B cell (primary cell): Measurements from ENCODE around the gene ANKS1B. TPM values are rescaled to one million over a fixed set of nuclear protein-coding genes. Genes with fewer than 3 reads are reported as not detected.
"Not testable (repeated sequence)": the region's sequence is repeated elsewhere in the genome, so short reads cannot be mapped to it uniquely, and the experiment has no call there.

Source experiments
- ATAC-seq: fragments of 200-7000 bp; cut with Tn5 transposase; one replicate; pipeline ENCODE4 v1.10.0; 2021; ENCODE audit warnings: low read depth, mild to moderate bottlenecking, moderate number of reproducible peaks, moderate library complexity
- CTCF ChIA-PET: fragments of 350-600 bp; sonication (Branson Sonifier 250); formaldehyde crosslinking; loops from one replicate; lab custom pipeline; 2021; ENCODE audit warnings: antibody characterized with exemption, inconsistent platforms; lab: Charles Lee
- POLR2A ChIA-PET: fragments of 350-600 bp; sonication (Branson Sonifier 250); formaldehyde crosslinking; loops from one replicate; lab custom pipeline; 2021; ENCODE audit warnings: antibody characterized with exemption; lab: Charles Lee
- DNase-seq: peaks from one replicate; pipeline ENCODE4 v3.0.0; 2013
- H2AFZ ChIP-seq: 2 replicates; pipeline ENCODE4 v1.6.1; 2012; ENCODE audit warnings: mild to moderate bottlenecking, low read depth, low read length; ENCODE audit not compliant: insufficient read depth, poor library complexity, severe bottlenecking
- H3K27ac ChIP-seq, 2 donors: 1 replicate in 1 of 2; 2 replicates in 1 of 2; pipeline ENCODE4 v1.5.1; 2012 to 2013; ENCODE audit warnings: low read length in 2 of 2, mild to moderate bottlenecking in 2 of 2, moderate library complexity in 1 of 2
- H3K27me3 ChIP-seq, 4 experiments: fragments of 200-600 bp in 1 of 4; sonication (generic) in 1 of 4; replicated peaks in 1 of 4; 1 replicate in 2 of 4; 2 replicates in 2 of 4; pipeline versions ENCODE4 v1.6.1 to v1.7.0; 2013 to 2016; ENCODE audit warnings: low read length in 3 of 4, mild to moderate bottlenecking in 2 of 4, mixed read lengths in 1 of 4, moderate library complexity in 1 of 4; ENCODE audit not compliant: insufficient read depth in 4 of 4, control insufficient read depth in 3 of 4; ENCODE audit errors: control extremely low read depth in 1 of 4
- H3K36me3 ChIP-seq, 2 experiments: replicated peaks in 1 of 2; 1 replicate in 1 of 2; 2 replicates in 1 of 2; pipeline versions ENCODE4 v1.6.1 to v1.7.1; 2013; ENCODE audit warnings: low read length in 1 of 2; ENCODE audit not compliant: insufficient read depth in 2 of 2, control insufficient read depth in 1 of 2; ENCODE audit errors: control extremely low read depth in 1 of 2, extremely low read depth in 1 of 2
- H3K4me1 ChIP-seq, 2 donors: fragments of 200-600 bp in 1 of 2; sonication (generic) in 1 of 2; 1 replicate in 1 of 2; 2 replicates in 1 of 2; pipeline versions ENCODE4 v1.5.1 to v1.6.1; 2013 to 2017; ENCODE audit warnings: low read length in 2 of 2; ENCODE audit not compliant: control insufficient read depth in 2 of 2, insufficient read depth in 2 of 2
- H3K4me2 ChIP-seq: replicated peaks from 2 replicates; pipeline ENCODE3; 2012; ENCODE audit warnings: mild to moderate bottlenecking, low read depth, low read length; ENCODE audit not compliant: poor library complexity, severe bottlenecking
- H3K4me3 ChIP-seq, 5 experiments: fragments of 200-600 bp in 1 of 5; sonication (generic) in 1 of 5; 1 replicate in 3 of 5; 2 replicates in 2 of 5; pipeline versions ENCODE4 v1.5.1 to v1.7.0; 2011 to 2016; ENCODE audit warnings: low read length in 4 of 5, mild to moderate bottlenecking in 4 of 5, low read depth in 2 of 5, control low read depth in 1 of 5, moderate library complexity in 1 of 5; ENCODE audit not compliant: insufficient read depth in 1 of 5; ENCODE audit errors: control extremely low read depth in 1 of 5, extremely low read depth in 1 of 5
- H3K79me2 ChIP-seq: fragments of 200-600 bp; sonication (generic); one replicate; pipeline ENCODE4 v1.6.0; 2016; ENCODE audit warnings: low read length; ENCODE audit not compliant: control insufficient read depth, insufficient read depth
- H3K9ac ChIP-seq: fragments of 200-600 bp; sonication (generic); 2 replicates; pipeline ENCODE4 v1.6.1; 2017; ENCODE audit warnings: mild to moderate bottlenecking, low read length, moderate library complexity
- H3K9me3 ChIP-seq, 3 donors: one replicate each; pipeline versions ENCODE4 v1.6.1 to v1.7.1; 2013; ENCODE audit warnings: low read length in 2 of 3; ENCODE audit not compliant: control insufficient read depth in 2 of 3, insufficient read depth in 1 of 3; ENCODE audit errors: control extremely low read depth in 1 of 3
- H4K20me1 ChIP-seq: 2 replicates; pipeline ENCODE4 v1.6.0; 2012; ENCODE audit warnings: mild to moderate bottlenecking, low read length; ENCODE audit not compliant: insufficient read depth, control insufficient read depth, poor library complexity, severe bottlenecking
- H3K27ac Mint-ChIP-seq: one replicate; pipeline ENCODE4 v1.8.0; 2021; ENCODE audit warnings: mixed read lengths
- H3K27me3 Mint-ChIP-seq: one replicate; pipeline ENCODE4 v1.8.0; 2021; ENCODE audit warnings: mixed read lengths
- H3K4me1 Mint-ChIP-seq: one replicate; pipeline ENCODE4 v1.8.0; 2021; ENCODE audit warnings: mixed read lengths
- H3K4me3 Mint-ChIP-seq: one replicate; pipeline ENCODE4 v1.8.0; 2021; ENCODE audit warnings: mixed read lengths
- H3K9me3 Mint-ChIP-seq: one replicate; pipeline ENCODE4 v1.8.0; 2022; ENCODE audit warnings: mixed read lengths; ENCODE audit not compliant: insufficient read depth
- EZH2 ChIP-seq: IDR thresholded peaks from 2 replicates; pipeline ENCODE4 v1.6.1; 2012; ENCODE audit warnings: borderline replicate concordance, low read depth, mild to moderate bottlenecking, moderate library complexity, low read length; ENCODE audit not compliant: insufficient read depth, poor library complexity, severe bottlenecking
- WGBS: methylation state at CpG from one replicate; pipeline ENCODE4 v1.1.5; 2013; ENCODE audit warnings: missing lambda C conversion rate; ENCODE audit not compliant: insufficient coverage; 5-methylcytosine and 5-hydroxymethylcytosine counted together
- intact Hi-C: fragments of 100-400 bp; cut with micrococcal nuclease; formaldehyde crosslinking; loops from one replicate; pipeline ENCODE4 v1.10.0; 2022
- polyA plus RNA-seq: library from polyadenylated mRNA; depleted of rRNA; stranded (reverse); fragments of >200 nt; gene quantifications from 2 replicates; pipeline ENCODE4 v1.2.3, GENCODE V29; 2012
- total RNA-seq, 2 donors: library from RNA; stranded (reverse); fragments of 120-200 nt in 1 of 2; gene quantifications; 1 replicate in 1 of 2; 2 replicates in 1 of 2; pipeline versions ENCODE4 v1.2.3 to v1.2.4, GENCODE V29; 2013 to 2022
- TF ChIP-seq, protein P1 (sequence below): fragments of 200-600 bp; IDR thresholded peaks from one replicate; pipeline ENCODE4 v1.8.0; 2022; ENCODE audit warnings: antibody characterized with exemption, mild to moderate bottlenecking

Gene ANKS1B
- total and polyA plus RNA-seq, 2 donors (not counting 1 experiment from before 2014, with no cell fraction given), result not detected

DNA sequence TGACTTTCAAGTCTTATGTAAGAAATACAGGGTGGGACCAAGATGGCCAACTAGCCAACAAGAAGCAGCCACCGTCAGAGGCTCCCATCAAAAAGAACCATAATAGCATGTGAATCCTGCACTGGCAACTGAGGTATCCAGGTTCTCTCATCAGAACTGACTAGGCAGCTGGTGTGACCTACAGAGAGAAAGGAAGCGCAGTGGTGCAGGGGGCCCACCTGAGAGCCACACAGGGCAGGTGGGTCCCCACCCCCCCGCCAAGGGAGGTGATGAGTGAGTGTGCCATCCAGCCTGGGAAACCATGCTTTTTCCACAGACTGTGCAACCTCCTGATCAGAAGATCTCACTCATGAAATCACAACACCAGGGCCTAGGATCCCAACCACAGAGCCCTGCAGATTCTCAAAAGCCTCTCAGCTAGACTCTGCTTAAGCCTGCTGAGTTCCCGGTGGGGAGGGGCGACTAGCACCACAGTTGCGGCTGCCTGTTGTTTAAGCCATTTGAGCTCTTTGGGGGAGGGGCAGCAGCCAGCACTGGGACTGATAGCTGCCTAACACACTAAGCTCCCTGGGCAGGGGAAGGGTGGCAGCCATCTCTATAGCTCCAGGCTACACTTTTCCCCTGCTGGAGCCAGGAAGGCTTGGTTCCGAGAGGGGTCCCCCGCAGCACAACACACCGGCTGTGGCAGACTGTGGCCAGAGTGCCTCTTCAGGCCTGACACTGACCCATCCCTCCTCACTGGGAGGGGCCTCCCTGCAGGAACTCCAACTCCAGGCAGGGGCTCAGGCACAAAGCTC is 261.8 kb downstream of the ANKS1B start:
- DNase-seq (no peak), ATAC-seq (no peak)
- no peak overlapping the region for H3K4me3 ChIP-seq
- H3K36me3 ChIP-seq, result no peaks in the 10 kb centered on the region
- TF ChIP-seq, protein P1, sequence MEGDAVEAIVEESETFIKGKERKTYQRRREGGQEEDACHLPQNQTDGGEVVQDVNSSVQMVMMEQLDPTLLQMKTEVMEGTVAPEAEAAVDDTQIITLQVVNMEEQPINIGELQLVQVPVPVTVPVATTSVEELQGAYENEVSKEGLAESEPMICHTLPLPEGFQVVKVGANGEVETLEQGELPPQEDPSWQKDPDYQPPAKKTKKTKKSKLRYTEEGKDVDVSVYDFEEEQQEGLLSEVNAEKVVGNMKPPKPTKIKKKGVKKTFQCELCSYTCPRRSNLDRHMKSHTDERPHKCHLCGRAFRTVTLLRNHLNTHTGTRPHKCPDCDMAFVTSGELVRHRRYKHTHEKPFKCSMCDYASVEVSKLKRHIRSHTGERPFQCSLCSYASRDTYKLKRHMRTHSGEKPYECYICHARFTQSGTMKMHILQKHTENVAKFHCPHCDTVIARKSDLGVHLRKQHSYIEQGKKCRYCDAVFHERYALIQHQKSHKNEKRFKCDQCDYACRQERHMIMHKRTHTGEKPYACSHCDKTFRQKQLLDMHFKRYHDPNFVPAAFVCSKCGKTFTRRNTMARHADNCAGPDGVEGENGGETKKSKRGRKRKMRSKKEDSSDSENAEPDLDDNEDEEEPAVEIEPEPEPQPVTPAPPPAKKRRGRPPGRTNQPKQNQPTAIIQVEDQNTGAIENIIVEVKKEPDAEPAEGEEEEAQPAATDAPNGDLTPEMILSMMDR, result no peak
- TF ChIP-seq EZH2, result no peak
- Mint-ChIP-seq H3K9me3 (no peaks in the 10 kb centered on the region), H3K4me1 (no peaks in the 10 kb centered on the region), H3K27ac (no peak overlapping the region), H3K4me3 (no peak overlapping the region), H3K27me3 (no peaks in the 10 kb centered on the region)
- H3K4me2 ChIP-seq, result no peak overlapping the region
- H3K4me1 ChIP-seq, result no peaks in the 10 kb centered on the region
- 81% methylated on average over 8 of the region's 9 CpGs for WGBS
- no peaks in the 10 kb centered on the region for H4K20me1 ChIP-seq
- H3K9me3 ChIP-seq, result peaks cover 0 to 13% (median 0%) of the 10 kb centered on the region in 3 donors
- no peak overlapping the region for H3K27ac ChIP-seq
- CTCF ChIA-PET, result no interaction called here
- no peak overlapping the region for H3K9ac ChIP-seq
- no peaks in the 10 kb centered on the region for H3K27me3 ChIP-seq
- intact Hi-C loops, result no loop called here
- POLR2A ChIA-PET, result no interaction called here
- H2AFZ ChIP-seq, result no peak overlapping the region
- H3K79me2 ChIP-seq, result no peaks in the 10 kb centered on the region

DNA sequence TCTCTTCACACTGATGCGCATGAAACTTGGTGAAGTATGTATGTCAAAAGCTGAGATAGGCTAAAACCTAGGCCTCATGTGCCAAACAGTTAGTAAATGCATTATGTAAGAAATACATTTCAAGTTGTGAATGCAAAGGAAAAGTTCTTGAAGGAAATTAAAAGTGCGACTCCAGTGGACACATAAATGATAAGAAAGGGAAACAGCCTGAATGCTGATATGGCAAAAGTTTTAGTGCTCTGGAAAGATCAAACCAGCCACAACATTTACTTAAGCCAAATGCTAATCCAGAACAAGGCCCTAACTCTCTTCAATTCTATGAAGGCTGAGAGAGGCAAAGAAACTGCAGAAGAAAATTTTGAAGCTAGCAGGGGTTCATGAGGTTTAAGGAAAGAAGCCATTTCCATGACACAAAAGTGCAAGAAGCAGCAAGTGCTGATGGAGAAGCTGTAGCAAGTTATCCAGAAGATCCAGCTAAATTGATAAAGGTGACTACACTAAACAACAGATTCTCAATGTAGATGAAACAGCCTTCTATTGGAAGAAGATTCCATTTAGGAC is 262.9 kb downstream of the ANKS1B start:
- intact Hi-C loops, result no loop called here
- DNase-seq (no peak), ATAC-seq (no peak)
- Histone ChIP-seq H4K20me1 (no peaks in the 10 kb centered on the region), H3K9ac (no peak overlapping the region), H3K9me3 (peaks cover 0 to 13% (median 0%) of the 10 kb centered on the region in 3 donors), H3K79me2 (no peaks in the 10 kb centered on the region), H3K27me3 (no peaks in the 10 kb centered on the region), H2AFZ (no peak overlapping the region), H3K4me2 (no peak overlapping the region), H3K4me1 (no peaks in the 10 kb centered on the region), H3K4me3 (no peak overlapping the region), H3K36me3 (no peaks in the 10 kb centered on the region), H3K27ac (no peak overlapping the region)
- WGBS, result no CpG with 5 or more reads among the region's 2 CpGs
- ChIA-PET CTCF (no interaction called here), POLR2A (no interaction called here)
- H3K27me3 Mint-ChIP-seq, result no peaks in the 10 kb centered on the region
- H3K27ac Mint-ChIP-seq, result no peak overlapping the region
- no peak overlapping the region for H3K4me3 Mint-ChIP-seq
- no peaks in the 10 kb centered on the region for H3K9me3 Mint-ChIP-seq
- H3K4me1 Mint-ChIP-seq, result no peaks in the 10 kb centered on the region
- TF ChIP-seq, protein P1, result no peak
- no peak for TF ChIP-seq EZH2

DNA sequence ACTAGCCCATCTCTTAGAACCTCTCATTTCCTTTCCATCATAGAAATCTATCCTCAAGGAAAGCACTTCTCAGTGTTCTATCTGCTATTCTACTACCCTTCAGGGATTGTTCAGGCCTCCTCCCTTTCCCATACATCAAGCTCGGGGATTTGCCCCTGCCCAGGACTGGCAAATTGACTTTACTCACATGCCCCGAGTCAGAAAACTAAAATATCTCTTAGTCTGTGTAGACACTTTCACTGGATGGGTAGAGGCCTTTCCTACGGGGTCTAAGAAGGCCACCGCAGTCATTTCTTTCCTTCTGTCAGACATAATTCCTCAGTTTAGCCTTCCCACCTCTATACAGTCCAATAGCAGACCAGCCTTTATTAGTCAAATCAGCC is 264.7 kb downstream of the ANKS1B start:
- H3K9me3 Mint-ChIP-seq, H3K27ac ChIP-seq, H3K4me3 Mint-ChIP-seq, H3K27me3 ChIP-seq, CTCF ChIA-PET, H3K36me3 ChIP-seq, H3K4me1 ChIP-seq, H3K27me3 Mint-ChIP-seq, H3K27ac Mint-ChIP-seq, H3K4me3 ChIP-seq, POLR2A ChIA-PET, H3K4me1 Mint-ChIP-seq, H2AFZ ChIP-seq, H4K20me1 ChIP-seq, H3K4me2 ChIP-seq, ATAC-seq, DNase-seq, intact Hi-C loops, H3K79me2 ChIP-seq, H3K9ac ChIP-seq: not testable (repeated sequence)
- WGBS, result 100% methylated on average over 1 of the region's 4 CpGs
- peaks cover 0 to 13% (median 0%) of the 10 kb centered on the region in 3 donors for H3K9me3 ChIP-seq
